ENCODE data around the gene COBL. TPM values are rescaled to one million over a fixed set of nuclear protein-coding genes. Genes with fewer than 3 reads are reported as not detected.

Gene COBL
- total RNA-seq, 1 donor from 2014 or later, result 6.3 TPM

- no peak overlapping the region for H3K27ac ChIP-seq
- no peak overlapping the region for H3K9ac ChIP-seq
- peak; percentile 59 for DNase-seq (ENCODE audit: low spot score)
- no peaks in the 10 kb centered on the region for H3F3A ChIP-seq (ENCODE audit: low read depth)
- H3K36me3 ChIP-seq, result no peaks in the 10 kb centered on the region
- H3K4me3 ChIP-seq, result no peak overlapping the region
- Mint-ChIP-seq H3K36me3 (no peaks in the 10 kb centered on the region), H3K4me1 (peaks cover 16% of the 10 kb centered on the region), H3K4me3 (no peak overlapping the region), H3K27me3 (ENCODE audit: insufficient read depth, low read depth) (peaks cover 2% of the 10 kb centered on the region), H3K9me3 (no peaks in the 10 kb centered on the region), H3K27ac (no peak overlapping the region)
- H4K20me1 ChIP-seq (ENCODE audit: low read depth), result no peaks in the 10 kb centered on the region
- H3K4me1 ChIP-seq, result no peaks in the 10 kb centered on the region
- TF ChIP-seq EZH2phosphoT487 (IDR thresholded peaks at IDR 0.05) (no peak), CTCF (IDR thresholded peaks at IDR 0.05) (peak; percentile 83), EZH2 (IDR thresholded peaks at IDR 0.05) (no peak)
- peak overlapping the region; percentile 32 for H2AFZ ChIP-seq (replicated peaks)
- no peaks in the 10 kb centered on the region for H3K27me3 ChIP-seq
- no peaks in the 10 kb centered on the region for H3K79me2 ChIP-seq (ENCODE audit: low read depth)
- H3K9me3 ChIP-seq (ENCODE audit: low read depth), result no peaks in the 10 kb centered on the region
- H3K4me2 ChIP-seq, result no peak overlapping the region
These were observed 175.1 kb downstream of the COBL start for GRCh38 chr7:51141451-51142003.

- Mint-ChIP-seq H3K4me3 (no peak overlapping the region), H3K9me3 (no peaks in the 10 kb centered on the region), H3K27me3 (ENCODE audit: insufficient read depth, low read depth) (no peaks in the 10 kb centered on the region), H3K27ac (no peak overlapping the region), H3K36me3 (no peaks in the 10 kb centered on the region), H3K4me1 (peaks cover 22% of the 10 kb centered on the region)
- no peaks in the 10 kb centered on the region for H3K9me3 ChIP-seq (ENCODE audit: low read depth)
- H3K4me1 ChIP-seq, result no peaks in the 10 kb centered on the region
- H3K4me2 ChIP-seq, result no peak overlapping the region
- H3K27ac ChIP-seq, result no peak overlapping the region
- DNase-seq (ENCODE audit: low spot score), result peak; percentile 6
- no peaks in the 10 kb centered on the region for H4K20me1 ChIP-seq (ENCODE audit: low read depth)
- TF ChIP-seq EZH2phosphoT487 (IDR thresholded peaks at IDR 0.05) (no peak), CTCF (IDR thresholded peaks at IDR 0.05) (no peak), EZH2 (IDR thresholded peaks at IDR 0.05) (no peak)
- no peaks in the 10 kb centered on the region for H3F3A ChIP-seq (ENCODE audit: low read depth)
- no peaks in the 10 kb centered on the region for H3K36me3 ChIP-seq
- no peak overlapping the region for H3K4me3 ChIP-seq
- no peak overlapping the region for H2AFZ ChIP-seq (replicated peaks)
- H3K79me2 ChIP-seq (ENCODE audit: low read depth), result no peaks in the 10 kb centered on the region
- H3K27me3 ChIP-seq, result no peaks in the 10 kb centered on the region
- no peak overlapping the region for H3K9ac ChIP-seq
These were observed 176.1 kb downstream of the COBL start for GRCh38 chr7:51140199-51141164.

GRCh38 chr7:51139796-51140195 lies 176.8 kb downstream of the COBL start:
- Histone ChIP-seq H3F3A (ENCODE audit: low read depth) (no peaks in the 10 kb centered on the region), H3K79me2 (ENCODE audit: low read depth) (no peaks in the 10 kb centered on the region), H3K4me2 (no peak overlapping the region), H3K9me3 (ENCODE audit: low read depth) (no peaks in the 10 kb centered on the region), H4K20me1 (ENCODE audit: low read depth) (no peaks in the 10 kb centered on the region), H3K27ac (no peak overlapping the region), H3K4me1 (no peaks in the 10 kb centered on the region), H3K27me3 (no peaks in the 10 kb centered on the region), H3K36me3 (no peaks in the 10 kb centered on the region), H3K9ac (no peak overlapping the region), H3K4me3 (no peak overlapping the region), H2AFZ (replicated peaks) (no peak overlapping the region)
- Mint-ChIP-seq H3K27me3 (ENCODE audit: insufficient read depth, low read depth) (no peaks in the 10 kb centered on the region), H3K9me3 (no peaks in the 10 kb centered on the region), H3K27ac (no peak overlapping the region), H3K4me1 (peaks cover 22% of the 10 kb centered on the region), H3K4me3 (no peak overlapping the region), H3K36me3 (no peaks in the 10 kb centered on the region)
- TF ChIP-seq EZH2 (IDR thresholded peaks at IDR 0.05) (no peak), EZH2phosphoT487 (IDR thresholded peaks at IDR 0.05) (no peak), CTCF (IDR thresholded peaks at IDR 0.05) (no peak)
- no peak for DNase-seq (ENCODE audit: low spot score)
